Keratinocyte (primary cell): Measurements from ENCODE around the gene DUSP10.

Experiments
- EZH2 ChIP-seq: IDR thresholded peaks from one replicate; pipeline ENCODE4 v1.6.1; 2012; ENCODE audit warnings: inconsistent platforms, mild to moderate bottlenecking, low read length, moderate library complexity
- TF ChIP-seq, protein P1 (sequence below), 3 experiments: IDR thresholded peaks in 1 of 3; conservative IDR thresholded peaks in 1 of 3; optimal IDR thresholded peaks in 1 of 3; 2 replicates in 2 of 3; 3 replicates in 1 of 3; pipeline versions ENCODE3 to v1.5.1; 2011; ENCODE audit warnings: low read length in 3 of 3, mild to moderate bottlenecking in 3 of 3, moderate library complexity in 2 of 3, control low read depth in 1 of 3, inconsistent platforms in 1 of 3; ENCODE audit not compliant: insufficient read depth in 2 of 3; ENCODE audit errors: extremely low read depth in 1 of 3

- TF ChIP-seq, protein P1, sequence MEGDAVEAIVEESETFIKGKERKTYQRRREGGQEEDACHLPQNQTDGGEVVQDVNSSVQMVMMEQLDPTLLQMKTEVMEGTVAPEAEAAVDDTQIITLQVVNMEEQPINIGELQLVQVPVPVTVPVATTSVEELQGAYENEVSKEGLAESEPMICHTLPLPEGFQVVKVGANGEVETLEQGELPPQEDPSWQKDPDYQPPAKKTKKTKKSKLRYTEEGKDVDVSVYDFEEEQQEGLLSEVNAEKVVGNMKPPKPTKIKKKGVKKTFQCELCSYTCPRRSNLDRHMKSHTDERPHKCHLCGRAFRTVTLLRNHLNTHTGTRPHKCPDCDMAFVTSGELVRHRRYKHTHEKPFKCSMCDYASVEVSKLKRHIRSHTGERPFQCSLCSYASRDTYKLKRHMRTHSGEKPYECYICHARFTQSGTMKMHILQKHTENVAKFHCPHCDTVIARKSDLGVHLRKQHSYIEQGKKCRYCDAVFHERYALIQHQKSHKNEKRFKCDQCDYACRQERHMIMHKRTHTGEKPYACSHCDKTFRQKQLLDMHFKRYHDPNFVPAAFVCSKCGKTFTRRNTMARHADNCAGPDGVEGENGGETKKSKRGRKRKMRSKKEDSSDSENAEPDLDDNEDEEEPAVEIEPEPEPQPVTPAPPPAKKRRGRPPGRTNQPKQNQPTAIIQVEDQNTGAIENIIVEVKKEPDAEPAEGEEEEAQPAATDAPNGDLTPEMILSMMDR (optimal IDR thresholded peaks at IDR 0.05 in 1 of 3, IDR thresholded peaks at IDR 0.05 in 1 of 3, conservative IDR thresholded peaks at IDR 0.05 in 1 of 3; ENCODE audit: extremely low read depth in 1 of 3, insufficient read depth in 2 of 3, low read length in 3 of 3), result no peak
- no peak for TF ChIP-seq EZH2
These were observed 5.9 kb downstream of the DUSP10 start for GRCh38 chr1:221735999-221736398.
